Stomach (tissue), 9 donors: ENCODE results near the gene MUC20. TPM values are rescaled to one million over a fixed set of nuclear protein-coding genes. Genes with fewer than 3 reads are reported as not detected.

Experiments used
- DNase-seq, 2 donors: peaks; one replicate each; pipeline versions ENCODE4 v3.0.0 to v3.0.0-alpha.2; 2013 to 2019
- H3K27ac ChIP-seq, 5 donors: fragments of 200-600 bp in 4 of 5; sonication (generic) in 4 of 5; one replicate each; pipeline ENCODE4 v1.5.1; 2013 to 2019; ENCODE audit warnings: mild to moderate bottlenecking in 1 of 5, moderate library complexity in 1 of 5
- H3K27me3 ChIP-seq, 3 donors: fragments of 200-600 bp; sonication (generic); one replicate each; pipeline ENCODE4 v1.5.1; 2017 to 2019; ENCODE audit warnings: mixed run types in 1 of 3
- H3K36me3 ChIP-seq, 4 donors: fragments of 200-600 bp; sonication (generic); 1 replicate in 3 of 4; 2 replicates in 1 of 4; pipeline ENCODE4 v1.5.1; 2016 to 2019
- H3K4me1 ChIP-seq, 4 donors: fragments of 200-600 bp; sonication (generic); one replicate each; pipeline ENCODE4 v1.5.1; 2016 to 2019
- H3K4me3 ChIP-seq, 4 donors: fragments of 200-600 bp; sonication (generic) in 3 of 4; one replicate each; pipeline ENCODE4 v1.5.1; 2016 to 2019; ENCODE audit warnings: mild to moderate bottlenecking in 1 of 4
- H3K9me3 ChIP-seq, 4 donors: fragments of 200-600 bp; sonication (generic); one replicate each; pipeline ENCODE4 v1.5.1; 2016 to 2019
- EP300 ChIP-seq: sonication (generic); formaldehyde crosslinking; IDR thresholded peaks from one replicate; pipeline ENCODE4 v1.6.1; 2017; ENCODE audit warnings: antibody characterized with exemption
- POLR2A ChIP-seq, 4 donors: fragments of 450-650 bp; IDR thresholded peaks; one replicate each; pipeline ENCODE4 v1.6.1; 2016; ENCODE audit warnings: antibody characterized with exemption in 4 of 4, control low read depth in 2 of 4, mild to moderate bottlenecking in 1 of 4, moderate library complexity in 1 of 4
- POLR2AphosphoS5 ChIP-seq, 3 donors: sonication (generic); formaldehyde crosslinking; IDR thresholded peaks; one replicate each; pipeline ENCODE4 v1.6.1; 2016; ENCODE audit warnings: antibody characterized with exemption in 3 of 3
- WGBS, 5 donors: extraction: QIAGEN DNeasy Blood & Tissue Kit in 3 of 5; methylation state at CpG; one replicate each; pipeline versions ENCODE4 v1.1.5 to v1.1.7; 2013 to 2018; 5-methylcytosine and 5-hydroxymethylcytosine counted together
- intact Hi-C: fragments of 100-400 bp; cut with DNase I; formaldehyde crosslinking; loops from one replicate; pipeline ENCODE4 v1.15.1; 2023; ENCODE audit warnings: low total_unique reads
- polyA plus RNA-seq, 3 donors: library from polyadenylated mRNA; stranded (reverse); fragments of 200-250 nt; gene quantifications; one replicate each; pipeline ENCODE4 v1.2.3, GENCODE V29; 2013
- total RNA-seq, 5 donors: library from RNA; depleted of rRNA; stranded (reverse); fragments of >200 nt; gene quantifications; one replicate each; pipeline versions ENCODE4 v1.1.0 to v1.2.3, GENCODE V29; 2014 to 2016
- TF ChIP-seq, protein P1 (sequence below), 7 experiments: fragments of 450-650 bp in 4 of 7; fragments of 200-600 bp in 3 of 7; sonication (generic) in 3 of 7; IDR thresholded peaks; one replicate each; pipeline ENCODE4 v1.5.1; 2016 to 2019; ENCODE audit warnings: antibody characterized with exemption in 7 of 7, control low read depth in 2 of 7, mild to moderate bottlenecking in 1 of 7
- donor health status: healthy with polysubstance abuse.
- donor health status: Bipolar disorder and iron deficiency.
- donor health status: healthy.

The MUC20 gene
- total and polyA plus RNA-seq, 8 donors: 3.8 to 64.8 (median 17.1) TPM

DNA sequence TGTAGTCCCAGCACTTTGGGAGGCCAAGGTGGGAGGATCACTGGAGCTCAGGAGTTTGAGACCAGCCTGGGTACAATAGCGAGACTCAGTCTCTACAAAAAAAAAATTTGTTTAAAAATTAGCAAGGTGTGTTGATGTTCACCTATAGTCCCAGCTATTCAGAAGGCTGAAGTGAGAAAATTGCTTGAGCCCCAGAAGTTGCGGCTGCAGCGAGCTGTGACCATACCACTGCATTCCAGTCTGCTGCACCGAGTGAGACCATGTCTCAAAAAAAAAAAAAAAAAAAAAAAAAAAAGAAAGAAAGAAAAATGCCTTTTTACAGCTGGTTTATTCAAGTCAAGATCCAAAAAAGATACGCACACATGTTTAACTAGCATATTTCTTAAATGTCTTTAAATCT is 17.0 kb upstream of the MUC20 start:
- no peak for DNase-seq
- Histone ChIP-seq H3K27ac (no peak overlapping the region), H3K36me3 (peaks cover 0 to 23% (median 13%) of the 10 kb centered on the region in 4 donors), H3K4me1 (no peaks in the 10 kb centered on the region), H3K27me3 (no peaks in the 10 kb centered on the region), H3K9me3 (no peaks in the 10 kb centered on the region), H3K4me3 (no peak overlapping the region)
- intact Hi-C loops: no loop called here
- no peak for TF ChIP-seq POLR2A (IDR thresholded peaks at IDR 0.05)
- no peak for TF ChIP-seq EP300
- TF ChIP-seq, protein P1, sequence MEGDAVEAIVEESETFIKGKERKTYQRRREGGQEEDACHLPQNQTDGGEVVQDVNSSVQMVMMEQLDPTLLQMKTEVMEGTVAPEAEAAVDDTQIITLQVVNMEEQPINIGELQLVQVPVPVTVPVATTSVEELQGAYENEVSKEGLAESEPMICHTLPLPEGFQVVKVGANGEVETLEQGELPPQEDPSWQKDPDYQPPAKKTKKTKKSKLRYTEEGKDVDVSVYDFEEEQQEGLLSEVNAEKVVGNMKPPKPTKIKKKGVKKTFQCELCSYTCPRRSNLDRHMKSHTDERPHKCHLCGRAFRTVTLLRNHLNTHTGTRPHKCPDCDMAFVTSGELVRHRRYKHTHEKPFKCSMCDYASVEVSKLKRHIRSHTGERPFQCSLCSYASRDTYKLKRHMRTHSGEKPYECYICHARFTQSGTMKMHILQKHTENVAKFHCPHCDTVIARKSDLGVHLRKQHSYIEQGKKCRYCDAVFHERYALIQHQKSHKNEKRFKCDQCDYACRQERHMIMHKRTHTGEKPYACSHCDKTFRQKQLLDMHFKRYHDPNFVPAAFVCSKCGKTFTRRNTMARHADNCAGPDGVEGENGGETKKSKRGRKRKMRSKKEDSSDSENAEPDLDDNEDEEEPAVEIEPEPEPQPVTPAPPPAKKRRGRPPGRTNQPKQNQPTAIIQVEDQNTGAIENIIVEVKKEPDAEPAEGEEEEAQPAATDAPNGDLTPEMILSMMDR (IDR thresholded peaks at IDR 0.05): no peak
- TF ChIP-seq POLR2AphosphoS5 (IDR thresholded peaks at IDR 0.05): no peak
- 84 to 92% (median 88%) methylated on average over 5 of the region's 5 CpGs for WGBS, 5 donors

DNA sequence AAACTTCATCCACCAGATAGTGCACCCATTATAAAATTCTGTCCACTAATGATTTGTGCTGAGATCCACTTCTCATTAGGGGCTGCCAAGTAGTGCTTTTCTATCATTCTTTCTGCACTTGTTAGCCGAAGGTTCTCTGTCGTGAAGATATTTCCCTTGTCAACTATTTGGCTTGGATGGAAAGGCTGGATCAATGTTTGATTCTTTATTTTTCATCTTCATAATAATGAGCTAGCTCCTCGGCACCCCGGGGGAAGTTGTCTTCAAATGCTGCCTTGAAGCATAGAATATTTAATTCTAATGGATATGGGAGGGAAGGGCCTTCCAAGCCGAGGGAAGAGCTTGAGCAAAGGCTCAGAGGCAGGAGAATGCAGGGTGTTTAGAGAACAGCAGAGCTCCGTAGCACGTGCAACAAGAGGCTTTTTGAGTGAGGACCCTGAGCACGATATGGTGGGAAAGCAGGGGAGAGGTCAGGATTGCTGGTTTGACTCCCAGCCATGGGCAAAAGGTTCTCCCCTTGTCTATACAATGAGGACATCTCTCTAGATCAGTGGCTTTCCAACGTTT is 16.3 kb upstream of the MUC20 start:
- TF ChIP-seq POLR2AphosphoS5 (IDR thresholded peaks at IDR 0.05): no peak
- TF ChIP-seq EP300: no peak
- TF ChIP-seq, protein P1 (IDR thresholded peaks at IDR 0.05): no peak
- no peak for TF ChIP-seq POLR2A (IDR thresholded peaks at IDR 0.05)
- no peak overlapping the region for H3K4me3 ChIP-seq
- H3K27ac ChIP-seq: no peak overlapping the region
- intact Hi-C loops: no loop called here
- peaks cover 0 to 25% (median 17%) of the 10 kb centered on the region in 4 donors for H3K36me3 ChIP-seq
- no peak for DNase-seq
- H3K27me3 ChIP-seq: no peaks in the 10 kb centered on the region
- no peaks in the 10 kb centered on the region for H3K9me3 ChIP-seq
- H3K4me1 ChIP-seq: no peaks in the 10 kb centered on the region
- WGBS, 5 donors: 58 to 68% (median 64%) methylated on average over 9 of the region's 9 CpGs

DNA sequence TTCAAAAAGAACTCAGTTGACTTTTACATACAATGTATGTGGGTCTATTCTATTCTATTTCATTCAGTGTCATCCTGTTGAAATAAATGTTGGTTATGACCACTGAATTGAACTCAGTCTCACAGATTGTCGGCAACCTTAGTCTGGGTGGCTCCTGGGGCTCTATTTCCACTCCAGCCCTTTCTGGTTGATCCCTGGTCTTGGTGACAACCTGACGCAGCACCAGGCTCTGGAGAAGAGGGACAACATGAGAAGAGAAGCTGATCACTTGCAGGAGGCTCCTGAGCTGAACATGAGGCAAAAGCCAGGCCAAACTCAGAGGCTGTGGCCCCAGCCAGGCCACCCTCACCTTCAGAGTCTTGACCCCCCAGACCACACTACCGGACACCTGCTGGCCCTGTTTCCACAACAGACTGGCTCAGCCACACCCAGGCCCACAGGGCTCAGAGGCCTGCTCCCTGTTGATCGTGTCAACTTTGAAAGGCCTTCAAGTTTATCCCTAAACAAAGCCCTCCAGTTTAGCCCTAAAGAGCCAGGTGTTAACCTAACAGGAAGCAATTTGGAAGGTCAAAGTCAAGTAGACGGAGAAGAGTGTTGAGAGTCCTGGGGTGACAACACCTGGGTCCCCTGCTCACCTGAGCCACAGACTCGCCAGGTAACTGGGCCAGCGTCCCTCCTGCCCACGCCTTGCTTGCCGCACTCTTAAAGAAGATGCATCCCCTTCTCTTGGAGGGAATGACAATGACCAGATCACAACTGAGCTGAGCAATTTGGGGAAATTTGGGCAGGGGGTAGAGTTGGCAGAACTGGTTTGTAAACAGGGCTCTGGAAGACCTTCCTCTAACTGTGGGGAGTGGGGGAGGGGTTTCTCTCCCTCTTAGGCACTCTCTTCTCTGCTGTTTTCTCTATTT is 15.4 kb upstream of the MUC20 start:
- WGBS, 5 donors: 76 to 83% (median 81%) methylated on average over 9 of the region's 9 CpGs
- Histone ChIP-seq H3K4me3 (no peak overlapping the region), H3K36me3 (peaks cover 0 to 24% (median 21%) of the 10 kb centered on the region in 4 donors), H3K9me3 (no peaks in the 10 kb centered on the region), H3K27ac (no peak overlapping the region), H3K4me1 (no peaks in the 10 kb centered on the region), H3K27me3 (no peaks in the 10 kb centered on the region)
- TF ChIP-seq POLR2A (IDR thresholded peaks at IDR 0.05) (no peak), POLR2AphosphoS5 (IDR thresholded peaks at IDR 0.05) (no peak), EP300 (no peak)
- TF ChIP-seq, protein P1 (IDR thresholded peaks at IDR 0.05): no peak
- no peak for DNase-seq
- intact Hi-C loops: no loop called here

DNA sequence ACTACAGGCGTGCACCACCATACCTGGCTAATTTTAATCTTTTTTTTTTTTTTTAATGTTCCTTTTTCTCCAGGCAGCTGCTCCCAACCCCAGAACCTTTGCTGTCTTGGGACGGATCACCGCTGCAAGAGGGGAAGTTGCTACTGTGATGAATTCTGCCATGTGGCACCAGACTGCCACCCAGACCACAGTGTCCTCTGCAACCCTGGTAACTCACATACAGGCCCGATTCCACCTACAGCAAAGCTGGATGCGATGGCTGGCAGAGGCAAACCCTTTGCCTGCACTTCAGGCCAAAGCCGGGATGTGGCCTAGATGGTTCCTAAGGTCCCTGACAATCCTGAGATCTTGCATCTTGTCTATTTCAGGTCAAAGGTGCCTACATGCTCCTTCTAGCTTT is 12.7 kb upstream of the MUC20 start:
- Histone ChIP-seq H3K4me1 (no peaks in the 10 kb centered on the region), H3K27ac (no peak overlapping the region), H3K36me3 (peaks cover 8 to 44% (median 34%) of the 10 kb centered on the region in 4 donors), H3K27me3 (no peaks in the 10 kb centered on the region), H3K9me3 (no peaks in the 10 kb centered on the region), H3K4me3 (no peak overlapping the region)
- no peak for TF ChIP-seq EP300
- TF ChIP-seq POLR2A (IDR thresholded peaks at IDR 0.05): no peak
- TF ChIP-seq, protein P1 (IDR thresholded peaks at IDR 0.05): no peak
- no peak for TF ChIP-seq POLR2AphosphoS5 (IDR thresholded peaks at IDR 0.05)
- WGBS, 5 donors: 79 to 86% (median 81%) methylated on average over 6 of the region's 6 CpGs
- DNase-seq: no peak
- intact Hi-C loops: no loop called here
